Endometrial microvascular endothelial cells (primary cell): ENCODE data around the gene ZDHHC14. TPM values are rescaled to one million over a fixed set of nuclear protein-coding genes. Genes with fewer than 3 reads are reported as not detected.

Source experiments
- in situ Hi-C: cut with HindIII; loops from 2 replicates; pipeline ENCODE4 v1.10.0; 2017; ENCODE audit warnings: low sequenced_read_pairs, low pct_unique_long_range_greater_than_20kb; ENCODE audit errors: inconsistent ontology term
- total RNA-seq: library from RNA; depleted of rRNA; stranded (reverse); fragments of >200 nt; gene quantifications from one replicate; pipeline ENCODE4 v1.2.3, GENCODE V29; 2015; ENCODE audit errors: inconsistent ontology term

Gene ZDHHC14
- total RNA-seq, 1 donor from 2014 or later = 16.4 TPM

- in situ Hi-C loops = no loop called here
Measured at GRCh38 chr6:157613011-157613522, 232.1 kb downstream of the ZDHHC14 start.

- in situ Hi-C loops = no loop called here
Measured at GRCh38 chr6:157614026-157614568, 233.1 kb downstream of the ZDHHC14 start.

GRCh38 chr6:157615420-157615769, 234.4 kb downstream of the ZDHHC14 start:
- in situ Hi-C loops = no loop called here

GRCh38 chr6:157615951-157616350, 235.0 kb downstream of the ZDHHC14 start:
- in situ Hi-C loops = no loop called here

GRCh38 chr6:157620944-157621343, 240.0 kb downstream of the ZDHHC14 start:
- in situ Hi-C loops = no loop called here

- in situ Hi-C loops = no loop called here
Measured at GRCh38 chr6:157621406-157621805, 240.4 kb downstream of the ZDHHC14 start.

GRCh38 chr6:157622427-157622826, 241.4 kb downstream of the ZDHHC14 start:
- in situ Hi-C loops = no loop called here

GRCh38 chr6:157625111-157625510, 244.1 kb downstream of the ZDHHC14 start:
- in situ Hi-C loops = no loop called here

GRCh38 chr6:157625764-157626163, 244.8 kb downstream of the ZDHHC14 start:
- in situ Hi-C loops = no loop called here

- in situ Hi-C loops = no loop called here
Measured at GRCh38 chr6:157627195-157627966, 246.4 kb downstream of the ZDHHC14 start.

- in situ Hi-C loops = no loop called here
Measured at GRCh38 chr6:157628463-157628862, 247.5 kb downstream of the ZDHHC14 start.

- in situ Hi-C loops = no loop called here
Measured at GRCh38 chr6:157629220-157629619, 248.2 kb downstream of the ZDHHC14 start.

- in situ Hi-C loops = no loop called here
Measured at GRCh38 chr6:157630463-157631080, 249.6 kb downstream of the ZDHHC14 start.

- in situ Hi-C loops = no loop called here
Measured at GRCh38 chr6:157631412-157631811, 250.4 kb downstream of the ZDHHC14 start.

- in situ Hi-C loops = no loop called here
Measured at GRCh38 chr6:157631838-157632614, 251.0 kb downstream of the ZDHHC14 start.

- in situ Hi-C loops = no loop called here
Measured at GRCh38 chr6:157632821-157633220, 251.8 kb downstream of the ZDHHC14 start.

GRCh38 chr6:157634546-157634945, 253.6 kb downstream of the ZDHHC14 start:
- in situ Hi-C loops = no loop called here

GRCh38 chr6:157635388-157636244, 254.6 kb downstream of the ZDHHC14 start:
- in situ Hi-C loops = no loop called here
